ENCODE results near the gene METTL25. TPM values are rescaled to one million over a fixed set of nuclear protein-coding genes. Genes with fewer than 3 reads are reported as not detected.

Gene METTL25
- total RNA-seq, 1 donor from 2014 or later = 15.1 TPM

DNA sequence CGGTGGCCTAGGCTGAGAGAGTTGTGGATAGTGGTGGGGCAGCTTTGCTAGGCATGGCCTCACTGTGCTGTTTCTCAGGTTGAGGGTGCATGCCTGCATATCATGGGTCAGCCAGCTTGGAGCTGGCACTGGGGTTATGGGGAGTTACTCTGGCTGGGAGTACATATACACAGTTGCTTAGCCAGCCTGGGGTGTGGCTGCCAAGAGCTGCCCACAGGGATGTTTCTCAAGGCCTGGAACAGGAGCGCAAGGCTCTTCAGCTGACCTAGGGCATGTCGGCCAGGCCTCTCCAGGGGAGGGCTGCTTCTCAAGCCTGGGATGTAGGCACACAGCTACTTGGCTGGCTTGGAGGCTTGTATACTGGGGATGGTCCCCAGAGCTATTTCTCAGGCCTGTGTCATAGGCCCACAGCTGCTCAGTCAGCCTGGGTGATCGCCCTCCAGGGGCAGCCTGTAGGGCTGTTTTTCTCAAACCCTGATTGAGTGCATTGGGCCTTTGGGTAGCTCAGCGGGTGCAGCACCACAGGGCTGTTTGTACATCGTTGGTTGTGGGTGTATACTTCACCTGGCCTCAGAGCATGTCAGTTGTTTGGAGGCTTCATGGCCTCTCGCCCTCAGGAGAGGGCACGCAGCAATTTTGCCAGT is 114.9 kb downstream of the METTL25 start:
- Histone ChIP-seq H3K4me3 (no peak overlapping the region), H3K27me3 (no peaks in the 10 kb centered on the region), H3K9me3 (no peaks in the 10 kb centered on the region), H3K36me3 (no peaks in the 10 kb centered on the region), H3K27ac (no peak overlapping the region), H3K4me1 (no peaks in the 10 kb centered on the region)
- TF ChIP-seq, protein P1, sequence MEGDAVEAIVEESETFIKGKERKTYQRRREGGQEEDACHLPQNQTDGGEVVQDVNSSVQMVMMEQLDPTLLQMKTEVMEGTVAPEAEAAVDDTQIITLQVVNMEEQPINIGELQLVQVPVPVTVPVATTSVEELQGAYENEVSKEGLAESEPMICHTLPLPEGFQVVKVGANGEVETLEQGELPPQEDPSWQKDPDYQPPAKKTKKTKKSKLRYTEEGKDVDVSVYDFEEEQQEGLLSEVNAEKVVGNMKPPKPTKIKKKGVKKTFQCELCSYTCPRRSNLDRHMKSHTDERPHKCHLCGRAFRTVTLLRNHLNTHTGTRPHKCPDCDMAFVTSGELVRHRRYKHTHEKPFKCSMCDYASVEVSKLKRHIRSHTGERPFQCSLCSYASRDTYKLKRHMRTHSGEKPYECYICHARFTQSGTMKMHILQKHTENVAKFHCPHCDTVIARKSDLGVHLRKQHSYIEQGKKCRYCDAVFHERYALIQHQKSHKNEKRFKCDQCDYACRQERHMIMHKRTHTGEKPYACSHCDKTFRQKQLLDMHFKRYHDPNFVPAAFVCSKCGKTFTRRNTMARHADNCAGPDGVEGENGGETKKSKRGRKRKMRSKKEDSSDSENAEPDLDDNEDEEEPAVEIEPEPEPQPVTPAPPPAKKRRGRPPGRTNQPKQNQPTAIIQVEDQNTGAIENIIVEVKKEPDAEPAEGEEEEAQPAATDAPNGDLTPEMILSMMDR (IDR thresholded peaks at IDR 0.05) = no peak
- DNase-seq (no peak), ATAC-seq (peak; percentile 9)
- intact Hi-C loops (cut with DNase I) = no loop called here

DNA sequence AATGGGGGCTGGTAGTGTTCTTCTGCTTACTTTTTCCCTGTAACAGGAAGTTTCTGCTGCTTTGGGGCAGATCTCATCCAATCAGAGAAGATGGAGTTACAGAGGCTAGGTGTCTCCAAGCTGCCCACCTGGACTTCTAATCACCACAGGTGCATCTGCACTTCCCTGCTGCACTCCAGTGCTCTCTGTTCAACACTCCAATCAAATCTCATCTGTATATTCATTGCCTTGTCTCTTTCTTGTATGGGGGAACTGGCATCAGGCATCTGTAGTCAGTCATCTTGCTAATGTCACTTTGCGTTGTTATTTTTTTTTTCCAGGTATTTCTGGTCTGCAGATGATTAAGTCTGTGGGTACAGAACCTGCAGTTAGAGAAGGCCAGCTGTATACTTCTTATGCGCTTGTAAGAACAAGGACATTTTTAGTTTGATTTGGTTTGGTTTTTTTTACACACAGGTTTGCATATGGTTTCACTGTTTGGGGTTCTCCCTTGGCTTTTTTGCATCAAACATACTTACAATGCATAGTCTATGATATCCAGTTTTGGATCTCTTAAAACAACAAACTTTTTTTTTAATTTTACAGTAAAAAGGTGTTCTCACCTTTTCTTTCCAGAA is 116.0 kb downstream of the METTL25 start:
- TF ChIP-seq, protein P1 (IDR thresholded peaks at IDR 0.05) = no peak
- DNase-seq (no peak), ATAC-seq (no peak)
- no peaks in the 10 kb centered on the region for H3K27me3 ChIP-seq
- no peaks in the 10 kb centered on the region for H3K9me3 ChIP-seq
- H3K4me1 ChIP-seq = no peaks in the 10 kb centered on the region
- H3K36me3 ChIP-seq = no peaks in the 10 kb centered on the region
- H3K4me3 ChIP-seq = no peak overlapping the region
- H3K27ac ChIP-seq = no peak overlapping the region
- intact Hi-C loops (cut with DNase I) = no loop called here

DNA sequence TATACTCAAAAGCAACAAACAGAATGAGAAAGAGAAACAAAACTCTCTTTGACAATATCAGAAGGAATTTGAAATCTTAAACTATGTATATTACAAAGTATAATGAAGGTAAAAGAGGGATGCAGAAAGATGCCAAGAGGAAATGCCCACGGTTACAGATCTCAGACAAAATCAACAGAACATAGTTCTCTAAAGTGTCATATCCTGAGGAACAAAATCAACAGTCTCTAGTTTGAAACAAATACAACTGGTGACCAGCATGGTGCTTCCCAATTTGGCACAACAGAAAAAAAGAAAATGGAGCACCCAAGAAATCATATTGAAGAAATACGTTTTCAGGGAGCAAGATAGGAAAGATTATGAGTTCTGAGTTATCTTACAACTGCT is 116.5 kb downstream of the METTL25 start:
- ATAC-seq = no peak
- Histone ChIP-seq H3K4me1 (no peaks in the 10 kb centered on the region), H3K4me3 (no peak overlapping the region), H3K9me3 (no peaks in the 10 kb centered on the region), H3K27ac (no peak overlapping the region), H3K27me3 (no peaks in the 10 kb centered on the region), H3K36me3 (no peaks in the 10 kb centered on the region)
- TF ChIP-seq, protein P1 (IDR thresholded peaks at IDR 0.05) = no peak
- intact Hi-C loops (cut with DNase I) = no loop called here
- DNase-seq = no peak

DNA sequence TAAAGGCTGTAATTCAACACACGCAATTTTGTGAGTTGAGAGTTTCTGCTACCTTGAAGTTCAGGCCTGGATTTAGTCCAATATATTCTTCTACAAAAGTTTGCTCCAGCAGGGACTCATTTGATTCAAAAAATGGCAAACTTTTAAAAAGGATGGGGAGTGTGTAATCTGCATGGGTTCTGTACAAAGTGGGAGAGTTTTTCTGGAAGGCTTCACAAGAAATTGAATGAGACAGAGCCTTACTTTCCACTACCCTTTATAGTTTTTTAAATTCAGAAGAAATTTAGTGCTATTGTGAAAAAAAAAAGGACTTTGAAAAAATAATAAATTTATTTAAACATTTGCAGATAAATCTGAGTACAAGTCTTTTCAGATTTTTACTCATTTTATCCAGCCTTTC is 116.9 kb downstream of the METTL25 start:
- ATAC-seq (no peak), DNase-seq (no peak)
- TF ChIP-seq, protein P1 (IDR thresholded peaks at IDR 0.05) = no peak
- intact Hi-C loops (cut with DNase I) = no loop called here
- no peak overlapping the region for H3K27ac ChIP-seq
- no peaks in the 10 kb centered on the region for H3K27me3 ChIP-seq
- no peaks in the 10 kb centered on the region for H3K4me1 ChIP-seq
- no peak overlapping the region for H3K4me3 ChIP-seq
- no peaks in the 10 kb centered on the region for H3K9me3 ChIP-seq
- no peaks in the 10 kb centered on the region for H3K36me3 ChIP-seq

DNA sequence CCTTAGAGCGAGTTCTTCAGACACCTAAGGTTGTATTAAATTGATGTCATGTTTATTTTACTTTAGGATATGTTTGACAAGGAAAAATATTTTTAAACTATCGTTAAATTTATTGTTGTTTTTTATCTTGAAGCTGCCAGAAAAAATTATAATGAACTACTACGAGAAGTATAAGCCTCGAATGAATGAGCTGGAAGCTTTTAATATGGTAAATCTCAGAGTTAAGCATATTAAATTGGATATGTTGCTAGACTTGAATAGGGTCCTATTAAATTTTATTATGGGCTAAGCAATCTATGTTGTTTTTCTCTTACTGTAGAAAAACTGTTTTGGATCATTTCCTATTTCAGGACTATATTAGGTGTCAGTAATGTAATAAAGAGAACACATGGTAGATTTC is 118.2 kb downstream of the METTL25 start:
- H3K36me3 ChIP-seq = no peaks in the 10 kb centered on the region
- intact Hi-C loops (cut with DNase I) = no loop called here
- DNase-seq (no peak), ATAC-seq (no peak)
- no peak overlapping the region for H3K27ac ChIP-seq
- no peaks in the 10 kb centered on the region for H3K27me3 ChIP-seq
- no peaks in the 10 kb centered on the region for H3K4me1 ChIP-seq
- no peak overlapping the region for H3K4me3 ChIP-seq
- H3K9me3 ChIP-seq = no peaks in the 10 kb centered on the region
- TF ChIP-seq, protein P1 (IDR thresholded peaks at IDR 0.05) = no peak
